Measurements from ENCODE around the gene SLFN14.

The SLFN14 gene

GRCh38 chr17:35596072-35596471 is 35.5 kb upstream of the SLFN14 start:
- H3K27ac ChIP-seq, result no peak overlapping the region
- no peak for TF ChIP-seq CTCF (conservative IDR thresholded peaks at IDR 0.05)
- no peak for TF ChIP-seq ZFX (IDR thresholded peaks at IDR 0.05)

- TF ChIP-seq CTCF (conservative IDR thresholded peaks at IDR 0.05) (no peak), ZFX (IDR thresholded peaks at IDR 0.05) (no peak)
- peak overlapping the region; percentile 85 for H3K27ac ChIP-seq
These were observed 27.7 kb upstream of the SLFN14 start for GRCh38 chr17:35588196-35588920.

- TF ChIP-seq ZFX (IDR thresholded peaks at IDR 0.05) (no peak), CTCF (conservative IDR thresholded peaks at IDR 0.05) (no peak)
- peak within 1 kb of the TSS; percentile 85 for H3K27ac ChIP-seq
These were observed 26.7 kb upstream of the SLFN14 start, which contains the start of gene AP2B1 for GRCh38 chr17:35587074-35587961. Gene AP2B1 (plus strand): TSS chr17:35587322. CDS start chr17:35594031, 6,709 bp downstream.

GRCh38 chr17:35586569-35587073 is 26.0 kb upstream of the SLFN14 start:
- H3K27ac ChIP-seq, result peak overlapping the region; percentile 85
- TF ChIP-seq CTCF (conservative IDR thresholded peaks at IDR 0.05) (no peak), ZFX (IDR thresholded peaks at IDR 0.05) (no peak)

- TF ChIP-seq ZFX (IDR thresholded peaks at IDR 0.05) (no peak), CTCF (conservative IDR thresholded peaks at IDR 0.05) (no peak)
- H3K27ac ChIP-seq, result no peak overlapping the region
These were observed 23.4 kb upstream of the SLFN14 start for GRCh38 chr17:35584061-35584460.

- H3K27ac ChIP-seq, result peak overlapping the region; percentile 90
- TF ChIP-seq CTCF (conservative IDR thresholded peaks at IDR 0.05) (no peak), ZFX (IDR thresholded peaks at IDR 0.05) (peak; percentile 3; the same call in 1 of the 2 replicates)
These were observed 18.4 kb upstream of the SLFN14 start for GRCh38 chr17:35578929-35579432.

Measured in C4-2B (cell line).